Progenitor cell of endocrine pancreas (in vitro differentiated cells): ENCODE measurements around the gene CIDEC. TPM values are rescaled to one million over a fixed set of nuclear protein-coding genes. Genes with fewer than 3 reads are reported as not detected.
"Not testable (repeated sequence)": the region's sequence is repeated elsewhere in the genome, so short reads cannot be mapped to it uniquely, and the experiment has no call there.

Experiments used
- DNase-seq: peaks from one replicate; pipeline ENCODE4 v3.0.0; 2021; ENCODE audit warnings: low spot score; ENCODE audit not compliant: unreplicated experiment
- H3K27ac Mint-ChIP-seq: 2 replicates; pipeline ENCODE4 v1.8.0; 2021; ENCODE audit warnings: mild to moderate bottlenecking, moderate library complexity, mixed read lengths
- H3K27me3 Mint-ChIP-seq: 2 replicates; pipeline ENCODE4 v1.8.0; 2021; ENCODE audit warnings: mixed read lengths
- H3K36me3 Mint-ChIP-seq: 2 replicates; pipeline ENCODE4 v1.8.0; 2022; ENCODE audit warnings: mixed read lengths; ENCODE audit not compliant: insufficient read depth
- H3K4me1 Mint-ChIP-seq: 2 replicates; pipeline ENCODE4 v1.8.0; 2021; ENCODE audit warnings: low read depth, mixed read lengths
- H3K4me3 Mint-ChIP-seq: 2 replicates; pipeline ENCODE4 v1.8.0; 2021; ENCODE audit warnings: low read depth, mild to moderate bottlenecking, moderate library complexity, mixed read lengths
- H3K9me3 Mint-ChIP-seq: 2 replicates; pipeline ENCODE4 v1.8.0; 2021; ENCODE audit warnings: low read depth, mixed read lengths
- total RNA-seq: library from RNA; stranded (reverse); gene quantifications from 2 replicates; pipeline ENCODE4 v1.2.1, GENCODE V29; 2021
- TF ChIP-seq, protein P1 (sequence below): fragments of 200-600 bp; sonication (generic); IDR thresholded peaks from one replicate; pipeline ENCODE4 v1.5.0; 2021; ENCODE audit warnings: antibody characterized with exemption, mild to moderate bottlenecking; ENCODE audit not compliant: unreplicated experiment

CIDEC gene
- total RNA-seq, 1 donor from 2014 or later, result not detected

GRCh38 chr3:9852528-9852927 lies 27.5 kb downstream of the CIDEC start:
- no peak overlapping the region for H3K27ac Mint-ChIP-seq
- DNase-seq, result no peak

GRCh38 chr3:9851926-9852325 lies 28.1 kb downstream of the CIDEC start:
- not testable (repeated sequence) for H3K4me3 Mint-ChIP-seq, H3K27ac Mint-ChIP-seq, DNase-seq, H3K36me3 Mint-ChIP-seq, H3K9me3 Mint-ChIP-seq
- Mint-ChIP-seq H3K27me3 (peaks cover 15% of the 10 kb centered on the region), H3K4me1 (peaks cover 21% of the 10 kb centered on the region)

More at GRCh38 chr3:9852528-9852927, 27.5 kb downstream of the CIDEC start:
- peaks cover 15% of the 10 kb centered on the region for H3K27me3 Mint-ChIP-seq
- H3K4me1 Mint-ChIP-seq, result peaks cover 21% of the 10 kb centered on the region
- H3K9me3 Mint-ChIP-seq, result no peaks in the 10 kb centered on the region
- no peaks in the 10 kb centered on the region for H3K36me3 Mint-ChIP-seq
- no peak overlapping the region for H3K4me3 Mint-ChIP-seq
- TF ChIP-seq, protein P1, sequence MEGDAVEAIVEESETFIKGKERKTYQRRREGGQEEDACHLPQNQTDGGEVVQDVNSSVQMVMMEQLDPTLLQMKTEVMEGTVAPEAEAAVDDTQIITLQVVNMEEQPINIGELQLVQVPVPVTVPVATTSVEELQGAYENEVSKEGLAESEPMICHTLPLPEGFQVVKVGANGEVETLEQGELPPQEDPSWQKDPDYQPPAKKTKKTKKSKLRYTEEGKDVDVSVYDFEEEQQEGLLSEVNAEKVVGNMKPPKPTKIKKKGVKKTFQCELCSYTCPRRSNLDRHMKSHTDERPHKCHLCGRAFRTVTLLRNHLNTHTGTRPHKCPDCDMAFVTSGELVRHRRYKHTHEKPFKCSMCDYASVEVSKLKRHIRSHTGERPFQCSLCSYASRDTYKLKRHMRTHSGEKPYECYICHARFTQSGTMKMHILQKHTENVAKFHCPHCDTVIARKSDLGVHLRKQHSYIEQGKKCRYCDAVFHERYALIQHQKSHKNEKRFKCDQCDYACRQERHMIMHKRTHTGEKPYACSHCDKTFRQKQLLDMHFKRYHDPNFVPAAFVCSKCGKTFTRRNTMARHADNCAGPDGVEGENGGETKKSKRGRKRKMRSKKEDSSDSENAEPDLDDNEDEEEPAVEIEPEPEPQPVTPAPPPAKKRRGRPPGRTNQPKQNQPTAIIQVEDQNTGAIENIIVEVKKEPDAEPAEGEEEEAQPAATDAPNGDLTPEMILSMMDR, result no peak

DNA sequence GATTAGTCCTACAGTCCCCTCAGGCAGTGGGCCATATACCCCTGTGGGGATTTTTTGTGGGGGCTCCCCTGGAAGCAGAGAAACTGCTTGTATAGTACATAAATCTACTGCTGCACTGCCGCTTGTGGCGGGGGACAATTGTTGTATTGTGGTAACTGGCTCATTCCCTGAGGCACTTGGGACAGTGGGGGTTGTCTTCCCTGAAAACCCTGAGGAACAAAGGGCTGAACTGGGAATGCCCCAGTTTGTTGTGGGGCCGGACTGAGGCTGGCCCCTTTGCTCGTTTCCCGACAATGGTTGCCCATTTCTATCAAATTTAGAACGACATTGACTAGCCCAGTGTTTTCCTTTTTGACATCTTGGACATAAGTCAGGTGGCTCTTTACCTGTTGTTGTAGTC lies 28.7 kb downstream of the CIDEC start:
- not testable (repeated sequence) for H3K9me3 Mint-ChIP-seq, H3K27ac Mint-ChIP-seq, H3K36me3 Mint-ChIP-seq, DNase-seq, H3K4me3 Mint-ChIP-seq
- Mint-ChIP-seq H3K4me1 (peaks cover 21% of the 10 kb centered on the region), H3K27me3 (peaks cover 15% of the 10 kb centered on the region)

GRCh38 chr3:9848860-9849259 lies 31.2 kb downstream of the CIDEC start:
- not testable (repeated sequence) for H3K4me3 Mint-ChIP-seq, H3K9me3 Mint-ChIP-seq, DNase-seq, H3K36me3 Mint-ChIP-seq
- H3K27ac Mint-ChIP-seq, result peak overlapping the region; percentile 6
- peaks cover 12% of the 10 kb centered on the region for H3K27me3 Mint-ChIP-seq
- H3K4me1 Mint-ChIP-seq, result peaks cover 15% of the 10 kb centered on the region
- TF ChIP-seq, protein P1, result peak; percentile 65

DNA sequence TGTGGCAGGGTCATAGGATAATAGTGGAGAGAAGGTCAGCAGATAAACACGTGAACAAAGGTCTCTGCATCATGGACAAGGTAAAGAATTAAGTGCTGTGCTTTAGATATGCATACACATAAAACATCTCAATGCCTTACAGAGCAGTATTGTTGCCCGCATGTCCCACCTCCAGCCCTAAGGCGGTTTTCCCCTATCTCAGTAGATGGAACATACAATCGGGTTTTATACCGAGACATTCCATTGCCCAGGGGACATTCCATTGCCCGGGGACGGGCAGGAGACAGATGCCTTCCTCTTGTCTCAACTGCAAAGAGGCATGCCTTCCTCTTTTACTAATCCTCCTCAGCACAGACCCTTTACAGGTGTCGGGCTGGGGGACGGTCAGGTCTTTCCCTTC lies 32.2 kb downstream of the CIDEC start:
- H3K9me3 Mint-ChIP-seq, H3K27me3 Mint-ChIP-seq, H3K36me3 Mint-ChIP-seq, H3K4me1 Mint-ChIP-seq, DNase-seq, H3K4me3 Mint-ChIP-seq: not testable (repeated sequence)
- peak overlapping the region; percentile 67 for H3K27ac Mint-ChIP-seq

- no peak for DNase-seq
- no peak overlapping the region for H3K4me3 Mint-ChIP-seq
- no peaks in the 10 kb centered on the region for H3K9me3 Mint-ChIP-seq
- TF ChIP-seq, protein P1, result no peak
- H3K4me1 Mint-ChIP-seq, result peaks cover 9% of the 10 kb centered on the region
- H3K27ac Mint-ChIP-seq, result no peak overlapping the region
- peaks cover 8% of the 10 kb centered on the region for H3K27me3 Mint-ChIP-seq
- H3K36me3 Mint-ChIP-seq, result peaks cover 4% of the 10 kb centered on the region
Observed at GRCh38 chr3:9846931-9847488, 33.0 kb downstream of the CIDEC start.

GRCh38 chr3:9846231-9846630 lies 33.8 kb downstream of the CIDEC start:
- no peaks in the 10 kb centered on the region for H3K9me3 Mint-ChIP-seq
- no peak overlapping the region for H3K4me3 Mint-ChIP-seq
- peaks cover 3% of the 10 kb centered on the region for H3K27me3 Mint-ChIP-seq
- no peak overlapping the region for H3K27ac Mint-ChIP-seq
- DNase-seq, result no peak
- H3K4me1 Mint-ChIP-seq, result peaks cover 9% of the 10 kb centered on the region
- TF ChIP-seq, protein P1, result no peak
- H3K36me3 Mint-ChIP-seq, result peaks cover 7% of the 10 kb centered on the region
